ENCODE results near the gene SLC39A6.
"Not testable (repeated sequence)": the region's sequence is repeated elsewhere in the genome, so short reads cannot be mapped to it uniquely, and the experiment has no call there.

The SLC39A6 gene

DNA sequence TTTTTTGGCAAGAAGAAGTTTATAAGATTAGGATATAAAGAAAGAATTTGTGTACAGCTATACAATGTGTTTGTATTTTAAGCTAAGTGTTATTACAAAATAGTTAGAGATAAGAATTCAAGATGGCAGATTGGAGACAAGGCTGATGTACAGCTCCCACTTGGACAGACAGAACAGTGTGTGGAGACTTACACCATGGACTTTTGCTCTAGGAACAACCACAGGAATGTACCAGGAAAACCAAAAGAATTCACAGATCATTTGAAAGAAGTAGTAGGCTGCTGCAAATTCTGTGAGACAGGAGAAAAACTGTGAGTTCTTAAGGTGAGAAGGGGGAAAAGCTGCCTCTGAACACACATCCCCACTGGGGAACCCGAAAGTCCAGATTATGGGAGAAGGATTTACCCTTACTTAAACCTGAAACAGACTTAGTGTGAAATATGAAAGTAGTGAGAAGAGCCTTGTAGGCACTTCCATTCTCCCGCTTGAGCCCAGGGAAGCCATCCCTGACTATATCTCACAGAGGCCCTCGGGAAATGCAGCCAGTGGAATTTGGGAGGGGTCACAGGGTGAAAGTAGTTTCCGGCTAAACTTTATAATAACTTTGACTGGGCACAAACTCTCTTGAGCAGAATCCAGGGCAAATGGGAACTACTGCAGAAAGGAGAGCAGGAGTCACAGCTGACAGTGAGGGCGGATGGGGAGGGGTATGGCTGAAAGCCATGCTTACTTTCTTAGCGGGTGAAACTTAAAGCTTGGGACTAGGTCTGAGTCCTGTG lies 50.2 kb downstream of the SLC39A6 start:
- no peak for TF ChIP-seq ESRRG (CRISPR knock-in tag; IDR thresholded peaks at IDR 0.05)
- ATAC-seq: no peak

DNA sequence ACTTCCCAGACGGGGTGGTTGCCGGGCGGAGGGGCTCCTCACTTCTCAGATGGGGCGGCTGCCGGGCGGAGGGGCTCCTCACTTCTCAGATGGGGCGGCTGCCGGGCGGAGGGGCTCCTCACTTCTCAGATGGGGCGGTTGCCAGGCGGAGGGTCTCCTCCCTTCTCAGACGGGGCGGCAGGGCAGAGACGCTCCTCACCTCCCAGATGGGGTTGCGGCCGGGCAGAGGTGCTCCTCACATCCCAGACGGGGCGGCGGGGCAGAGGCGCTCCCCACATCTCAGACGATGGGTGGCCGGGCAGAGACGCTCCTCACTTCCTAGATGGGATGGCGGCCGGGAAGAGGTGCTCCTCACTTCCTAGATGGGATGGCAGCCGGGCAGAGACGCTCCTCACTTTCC lies 51.4 kb downstream of the SLC39A6 start:
- not testable (repeated sequence) for ATAC-seq

DNA sequence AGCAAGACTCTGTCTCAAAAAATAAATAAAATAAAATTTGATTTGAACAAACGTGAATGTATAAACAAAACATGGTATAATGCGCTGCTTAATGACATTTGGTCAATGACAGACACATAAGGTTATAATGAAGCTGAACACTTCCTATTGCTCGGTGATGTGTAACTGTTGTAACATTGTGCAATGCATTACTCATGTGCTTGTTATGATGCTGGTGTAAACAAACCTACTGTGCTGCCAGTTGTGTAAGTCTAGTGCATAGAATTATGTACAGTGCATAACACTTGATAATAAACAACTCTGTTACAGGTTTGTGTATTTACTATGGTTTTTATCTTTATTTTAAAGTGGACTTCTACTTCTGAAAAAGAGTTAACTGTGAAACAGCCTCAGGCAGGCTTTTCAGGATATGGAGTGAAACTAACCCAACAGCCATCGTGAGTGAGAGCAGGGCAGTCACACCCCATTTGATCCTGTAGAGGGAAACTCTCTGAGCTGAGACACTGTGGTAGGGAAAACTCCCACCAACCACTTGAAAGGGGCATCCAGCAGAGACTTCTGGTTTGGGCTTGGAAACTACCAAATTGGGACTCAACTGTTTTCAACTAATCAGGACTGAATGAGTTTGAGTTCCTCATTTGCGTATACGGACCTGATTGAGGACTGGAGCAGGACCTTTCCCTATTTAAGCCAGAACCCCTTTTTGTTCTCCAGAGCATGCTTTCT lies 53.1 kb downstream of the SLC39A6 start:
- no peak for TF ChIP-seq ZFP30 (CRISPR knock-in tag; IDR thresholded peaks at IDR 0.05)
- no peak for ATAC-seq

DNA sequence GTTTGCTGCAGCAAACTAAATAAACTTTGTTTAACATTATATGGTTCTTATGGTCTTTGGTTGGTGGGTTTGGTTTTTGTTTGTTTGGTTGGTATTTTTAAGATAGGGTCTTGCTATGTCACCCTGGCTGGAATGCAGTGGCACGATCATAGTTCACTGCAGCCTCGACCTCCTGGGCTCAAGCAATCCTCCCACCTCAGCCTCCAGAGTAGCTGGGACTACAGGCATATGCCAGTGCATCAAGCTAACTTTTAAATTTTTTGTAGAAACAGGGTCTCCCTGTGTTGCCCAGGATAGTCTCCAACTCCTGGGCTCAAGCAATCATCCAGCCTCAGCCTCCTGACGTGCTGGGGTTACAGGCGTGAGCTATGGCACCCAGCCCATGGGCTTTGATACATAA lies 54.7 kb downstream of the SLC39A6 start:
- no peak for TF ChIP-seq ZC3H10 (CRISPR knock-in tag; IDR thresholded peaks at IDR 0.05)
- TF ChIP-seq ZFP30 (CRISPR knock-in tag; IDR thresholded peaks at IDR 0.05): no peak
- no peak for TF ChIP-seq ZNF565 (CRISPR knock-in tag; conservative IDR thresholded peaks at IDR 0.05; ENCODE audit: low read depth)
- TF ChIP-seq ESRRG (CRISPR knock-in tag; IDR thresholded peaks at IDR 0.05): no peak
- TF ChIP-seq TCF4 (CRISPR knock-in tag; IDR thresholded peaks at IDR 0.05; ENCODE audit: borderline replicate concordance): no peak
- no peak for TF ChIP-seq ARNTL (CRISPR knock-in tag; IDR thresholded peaks at IDR 0.05; ENCODE audit: borderline replicate concordance, low read depth)
- TF ChIP-seq OSR1 (CRISPR knock-in tag; IDR thresholded peaks at IDR 0.05): no peak
- no peak for TF ChIP-seq ZNF70 (CRISPR knock-in tag; IDR thresholded peaks at IDR 0.05)
- TF ChIP-seq ZNF8 (CRISPR knock-in tag; IDR thresholded peaks at IDR 0.05): no peak
- TF ChIP-seq, protein P1, sequence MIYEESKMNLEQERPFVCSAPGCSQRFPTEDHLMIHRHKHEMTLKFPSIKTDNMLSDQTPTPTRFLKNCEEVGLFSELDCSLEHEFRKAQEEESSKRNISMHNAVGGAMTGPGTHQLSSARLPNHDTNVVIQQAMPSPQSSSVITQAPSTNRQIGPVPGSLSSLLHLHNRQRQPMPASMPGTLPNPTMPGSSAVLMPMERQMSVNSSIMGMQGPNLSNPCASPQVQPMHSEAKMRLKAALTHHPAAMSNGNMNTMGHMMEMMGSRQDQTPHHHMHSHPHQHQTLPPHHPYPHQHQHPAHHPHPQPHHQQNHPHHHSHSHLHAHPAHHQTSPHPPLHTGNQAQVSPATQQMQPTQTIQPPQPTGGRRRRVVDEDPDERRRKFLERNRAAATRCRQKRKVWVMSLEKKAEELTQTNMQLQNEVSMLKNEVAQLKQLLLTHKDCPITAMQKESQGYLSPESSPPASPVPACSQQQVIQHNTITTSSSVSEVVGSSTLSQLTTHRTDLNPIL (CRISPR knock-in tag; IDR thresholded peaks at IDR 0.05; ENCODE audit: low read depth): no peak
- no peak for TF ChIP-seq CSDC2 (CRISPR knock-in tag; IDR thresholded peaks at IDR 0.05)
- TF ChIP-seq, protein P2, sequence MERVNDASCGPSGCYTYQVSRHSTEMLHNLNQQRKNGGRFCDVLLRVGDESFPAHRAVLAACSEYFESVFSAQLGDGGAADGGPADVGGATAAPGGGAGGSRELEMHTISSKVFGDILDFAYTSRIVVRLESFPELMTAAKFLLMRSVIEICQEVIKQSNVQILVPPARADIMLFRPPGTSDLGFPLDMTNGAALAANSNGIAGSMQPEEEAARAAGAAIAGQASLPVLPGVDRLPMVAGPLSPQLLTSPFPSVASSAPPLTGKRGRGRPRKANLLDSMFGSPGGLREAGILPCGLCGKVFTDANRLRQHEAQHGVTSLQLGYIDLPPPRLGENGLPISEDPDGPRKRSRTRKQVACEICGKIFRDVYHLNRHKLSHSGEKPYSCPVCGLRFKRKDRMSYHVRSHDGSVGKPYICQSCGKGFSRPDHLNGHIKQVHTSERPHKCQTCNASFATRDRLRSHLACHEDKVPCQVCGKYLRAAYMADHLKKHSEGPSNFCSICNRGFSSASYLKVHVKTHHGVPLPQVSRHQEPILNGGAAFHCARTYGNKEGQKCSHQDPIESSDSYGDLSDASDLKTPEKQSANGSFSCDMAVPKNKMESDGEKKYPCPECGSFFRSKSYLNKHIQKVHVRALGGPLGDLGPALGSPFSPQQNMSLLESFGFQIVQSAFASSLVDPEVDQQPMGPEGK (CRISPR knock-in tag; IDR thresholded peaks at IDR 0.05; ENCODE audit: borderline replicate concordance): no peak
- TF ChIP-seq, protein P3, sequence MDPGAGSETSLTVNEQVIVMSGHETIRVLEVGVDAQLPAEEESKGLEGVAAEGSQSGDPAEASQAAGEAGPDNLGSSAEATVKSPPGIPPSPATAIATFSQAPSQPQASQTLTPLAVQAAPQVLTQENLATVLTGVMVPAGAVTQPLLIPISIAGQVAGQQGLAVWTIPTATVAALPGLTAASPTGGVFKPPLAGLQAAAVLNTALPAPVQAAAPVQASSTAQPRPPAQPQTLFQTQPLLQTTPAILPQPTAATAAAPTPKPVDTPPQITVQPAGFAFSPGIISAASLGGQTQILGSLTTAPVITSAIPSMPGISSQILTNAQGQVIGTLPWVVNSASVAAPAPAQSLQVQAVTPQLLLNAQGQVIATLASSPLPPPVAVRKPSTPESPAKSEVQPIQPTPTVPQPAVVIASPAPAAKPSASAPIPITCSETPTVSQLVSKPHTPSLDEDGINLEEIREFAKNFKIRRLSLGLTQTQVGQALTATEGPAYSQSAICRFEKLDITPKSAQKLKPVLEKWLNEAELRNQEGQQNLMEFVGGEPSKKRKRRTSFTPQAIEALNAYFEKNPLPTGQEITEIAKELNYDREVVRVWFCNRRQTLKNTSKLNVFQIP (CRISPR knock-in tag; IDR thresholded peaks at IDR 0.05; ENCODE audit: borderline replicate concordance, low read depth): no peak
- TF ChIP-seq, protein P4, sequence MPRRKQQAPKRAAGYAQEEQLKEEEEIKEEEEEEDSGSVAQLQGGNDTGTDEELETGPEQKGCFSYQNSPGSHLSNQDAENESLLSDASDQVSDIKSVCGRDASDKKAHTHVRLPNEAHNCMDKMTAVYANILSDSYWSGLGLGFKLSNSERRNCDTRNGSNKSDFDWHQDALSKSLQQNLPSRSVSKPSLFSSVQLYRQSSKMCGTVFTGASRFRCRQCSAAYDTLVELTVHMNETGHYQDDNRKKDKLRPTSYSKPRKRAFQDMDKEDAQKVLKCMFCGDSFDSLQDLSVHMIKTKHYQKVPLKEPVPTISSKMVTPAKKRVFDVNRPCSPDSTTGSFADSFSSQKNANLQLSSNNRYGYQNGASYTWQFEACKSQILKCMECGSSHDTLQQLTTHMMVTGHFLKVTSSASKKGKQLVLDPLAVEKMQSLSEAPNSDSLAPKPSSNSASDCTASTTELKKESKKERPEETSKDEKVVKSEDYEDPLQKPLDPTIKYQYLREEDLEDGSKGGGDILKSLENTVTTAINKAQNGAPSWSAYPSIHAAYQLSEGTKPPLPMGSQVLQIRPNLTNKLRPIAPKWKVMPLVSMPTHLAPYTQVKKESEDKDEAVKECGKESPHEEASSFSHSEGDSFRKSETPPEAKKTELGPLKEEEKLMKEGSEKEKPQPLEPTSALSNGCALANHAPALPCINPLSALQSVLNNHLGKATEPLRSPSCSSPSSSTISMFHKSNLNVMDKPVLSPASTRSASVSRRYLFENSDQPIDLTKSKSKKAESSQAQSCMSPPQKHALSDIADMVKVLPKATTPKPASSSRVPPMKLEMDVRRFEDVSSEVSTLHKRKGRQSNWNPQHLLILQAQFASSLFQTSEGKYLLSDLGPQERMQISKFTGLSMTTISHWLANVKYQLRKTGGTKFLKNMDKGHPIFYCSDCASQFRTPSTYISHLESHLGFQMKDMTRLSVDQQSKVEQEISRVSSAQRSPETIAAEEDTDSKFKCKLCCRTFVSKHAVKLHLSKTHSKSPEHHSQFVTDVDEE (CRISPR knock-in tag; IDR thresholded peaks at IDR 0.05): no peak
- TF ChIP-seq PPARA (CRISPR knock-in tag; IDR thresholded peaks at IDR 0.05; ENCODE audit: borderline replicate concordance): no peak
- TF ChIP-seq SNAI2 (CRISPR knock-in tag; IDR thresholded peaks at IDR 0.05): no peak
- no peak for TF ChIP-seq GLIS3 (CRISPR knock-in tag; IDR thresholded peaks at IDR 0.05)
- no peak for TF ChIP-seq TOX (CRISPR knock-in tag; IDR thresholded peaks at IDR 0.05; ENCODE audit: borderline replicate concordance)
- ATAC-seq: no peak

DNA sequence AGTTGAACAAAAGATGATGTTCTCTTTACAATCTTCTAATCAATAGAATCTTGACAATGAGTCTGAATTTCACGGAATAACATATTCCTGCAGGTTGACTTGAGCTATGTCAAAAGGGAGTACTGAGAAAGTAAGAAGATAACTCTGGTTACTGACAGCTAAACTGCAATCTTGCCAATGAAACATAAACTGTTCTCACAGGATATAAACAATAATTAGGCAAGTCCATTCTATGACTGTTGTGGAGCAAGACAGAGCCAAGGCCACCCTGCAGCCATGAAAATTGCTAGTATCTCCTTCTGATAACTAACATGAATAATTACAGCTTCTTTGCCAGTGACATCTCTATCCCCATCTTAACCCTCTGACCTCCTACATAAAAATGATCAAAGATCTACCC lies 55.5 kb downstream of the SLC39A6 start:
- ATAC-seq: no peak
- no peak for TF ChIP-seq ZNF70 (CRISPR knock-in tag; IDR thresholded peaks at IDR 0.05)
- TF ChIP-seq RARB (CRISPR knock-in tag; IDR thresholded peaks at IDR 0.05): no peak
- TF ChIP-seq ZFP3 (CRISPR knock-in tag; IDR thresholded peaks at IDR 0.05): no peak
- TF ChIP-seq CSDC2 (CRISPR knock-in tag; IDR thresholded peaks at IDR 0.05): no peak
- TF ChIP-seq ZFP30 (CRISPR knock-in tag; IDR thresholded peaks at IDR 0.05): no peak
- TF ChIP-seq ISL1 (CRISPR knock-in tag; IDR thresholded peaks at IDR 0.05): no peak
- TF ChIP-seq, protein P3 (CRISPR knock-in tag; IDR thresholded peaks at IDR 0.05; ENCODE audit: borderline replicate concordance, low read depth): no peak
- TF ChIP-seq GLIS3 (CRISPR knock-in tag; IDR thresholded peaks at IDR 0.05): no peak
- TF ChIP-seq, protein P2 (CRISPR knock-in tag; IDR thresholded peaks at IDR 0.05; ENCODE audit: borderline replicate concordance): no peak
- no peak for TF ChIP-seq ARNTL (CRISPR knock-in tag; IDR thresholded peaks at IDR 0.05; ENCODE audit: borderline replicate concordance, low read depth)
- no peak for TF ChIP-seq PPARA (CRISPR knock-in tag; IDR thresholded peaks at IDR 0.05; ENCODE audit: borderline replicate concordance)
